ENCODE results near the gene PTPRM. TPM values are rescaled to one million over a fixed set of nuclear protein-coding genes. Genes with fewer than 3 reads are reported as not detected.

Gene PTPRM
- total and polyA plus RNA-seq, 2 experiments from 2014 or later, result 1.6 to 5.3 TPM

GRCh38 chr18:7596147-7596546 is 29.0 kb downstream of the PTPRM start:
- H3K4me3 Mint-ChIP-seq, result no peak overlapping the region
- ATAC-seq, result no peak
- no peaks in the 10 kb centered on the region for H4K20me1 ChIP-seq (replicated peaks; ENCODE audit: insufficient read depth)
- peaks cover 28% of the 10 kb centered on the region for H3K4me1 Mint-ChIP-seq
- H3K9me2 ChIP-seq (ENCODE audit: insufficient read depth), result no peaks in the 10 kb centered on the region
- no peak overlapping the region for H3K4me3 ChIP-seq
- no peaks in the 10 kb centered on the region for H3K27me3 ChIP-seq (ENCODE audit: insufficient read depth)
- H3F3A ChIP-seq (replicated peaks; ENCODE audit: low read depth), result no peaks in the 10 kb centered on the region
- H3K27ac Mint-ChIP-seq, result no peak overlapping the region
- H3K36me3 ChIP-seq (ENCODE audit: insufficient read depth), result no peaks in the 10 kb centered on the region
- no peak for DNase-seq (ENCODE audit: low spot score)
- no peaks in the 10 kb centered on the region for H3K36me3 Mint-ChIP-seq (ENCODE audit: low read depth)
- H2AFZ ChIP-seq, result no peak overlapping the region
- no peak overlapping the region for H3K4me2 ChIP-seq
- TF ChIP-seq EZH2phosphoT487 (IDR thresholded peaks at IDR 0.05; ENCODE audit: unreplicated experiment), result no peak
- TF ChIP-seq, protein P1, sequence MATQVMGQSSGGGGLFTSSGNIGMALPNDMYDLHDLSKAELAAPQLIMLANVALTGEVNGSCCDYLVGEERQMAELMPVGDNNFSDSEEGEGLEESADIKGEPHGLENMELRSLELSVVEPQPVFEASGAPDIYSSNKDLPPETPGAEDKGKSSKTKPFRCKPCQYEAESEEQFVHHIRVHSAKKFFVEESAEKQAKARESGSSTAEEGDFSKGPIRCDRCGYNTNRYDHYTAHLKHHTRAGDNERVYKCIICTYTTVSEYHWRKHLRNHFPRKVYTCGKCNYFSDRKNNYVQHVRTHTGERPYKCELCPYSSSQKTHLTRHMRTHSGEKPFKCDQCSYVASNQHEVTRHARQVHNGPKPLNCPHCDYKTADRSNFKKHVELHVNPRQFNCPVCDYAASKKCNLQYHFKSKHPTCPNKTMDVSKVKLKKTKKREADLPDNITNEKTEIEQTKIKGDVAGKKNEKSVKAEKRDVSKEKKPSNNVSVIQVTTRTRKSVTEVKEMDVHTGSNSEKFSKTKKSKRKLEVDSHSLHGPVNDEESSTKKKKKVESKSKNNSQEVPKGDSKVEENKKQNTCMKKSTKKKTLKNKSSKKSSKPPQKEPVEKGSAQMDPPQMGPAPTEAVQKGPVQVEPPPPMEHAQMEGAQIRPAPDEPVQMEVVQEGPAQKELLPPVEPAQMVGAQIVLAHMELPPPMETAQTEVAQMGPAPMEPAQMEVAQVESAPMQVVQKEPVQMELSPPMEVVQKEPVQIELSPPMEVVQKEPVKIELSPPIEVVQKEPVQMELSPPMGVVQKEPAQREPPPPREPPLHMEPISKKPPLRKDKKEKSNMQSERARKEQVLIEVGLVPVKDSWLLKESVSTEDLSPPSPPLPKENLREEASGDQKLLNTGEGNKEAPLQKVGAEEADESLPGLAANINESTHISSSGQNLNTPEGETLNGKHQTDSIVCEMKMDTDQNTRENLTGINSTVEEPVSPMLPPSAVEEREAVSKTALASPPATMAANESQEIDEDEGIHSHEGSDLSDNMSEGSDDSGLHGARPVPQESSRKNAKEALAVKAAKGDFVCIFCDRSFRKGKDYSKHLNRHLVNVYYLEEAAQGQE (IDR thresholded peaks at IDR 0.05; ENCODE audit: unreplicated experiment), result no peak
- no peak for TF ChIP-seq STAT1 (IDR thresholded peaks at IDR 0.05; ENCODE audit: unreplicated experiment)
- TF ChIP-seq EZH2 (IDR thresholded peaks at IDR 0.05; ENCODE audit: low read depth, unreplicated experiment), result no peak
- TF ChIP-seq ZNF462 (CRISPR knock-in tag; IDR thresholded peaks at IDR 0.05), result no peak
- no peak for TF ChIP-seq JUNB (IDR thresholded peaks at IDR 0.05; ENCODE audit: unreplicated experiment)
- TF ChIP-seq ETS1 (IDR thresholded peaks at IDR 0.05), result no peak
- no peak for TF ChIP-seq NANOG (IDR thresholded peaks at IDR 0.05; ENCODE audit: borderline replicate concordance)
- no peak for TF ChIP-seq ZNF114 (CRISPR knock-in tag; IDR thresholded peaks at IDR 0.05)
- TF ChIP-seq, protein P2, sequence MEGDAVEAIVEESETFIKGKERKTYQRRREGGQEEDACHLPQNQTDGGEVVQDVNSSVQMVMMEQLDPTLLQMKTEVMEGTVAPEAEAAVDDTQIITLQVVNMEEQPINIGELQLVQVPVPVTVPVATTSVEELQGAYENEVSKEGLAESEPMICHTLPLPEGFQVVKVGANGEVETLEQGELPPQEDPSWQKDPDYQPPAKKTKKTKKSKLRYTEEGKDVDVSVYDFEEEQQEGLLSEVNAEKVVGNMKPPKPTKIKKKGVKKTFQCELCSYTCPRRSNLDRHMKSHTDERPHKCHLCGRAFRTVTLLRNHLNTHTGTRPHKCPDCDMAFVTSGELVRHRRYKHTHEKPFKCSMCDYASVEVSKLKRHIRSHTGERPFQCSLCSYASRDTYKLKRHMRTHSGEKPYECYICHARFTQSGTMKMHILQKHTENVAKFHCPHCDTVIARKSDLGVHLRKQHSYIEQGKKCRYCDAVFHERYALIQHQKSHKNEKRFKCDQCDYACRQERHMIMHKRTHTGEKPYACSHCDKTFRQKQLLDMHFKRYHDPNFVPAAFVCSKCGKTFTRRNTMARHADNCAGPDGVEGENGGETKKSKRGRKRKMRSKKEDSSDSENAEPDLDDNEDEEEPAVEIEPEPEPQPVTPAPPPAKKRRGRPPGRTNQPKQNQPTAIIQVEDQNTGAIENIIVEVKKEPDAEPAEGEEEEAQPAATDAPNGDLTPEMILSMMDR (conservative IDR thresholded peaks at IDR 0.05; ENCODE audit: low read depth in 2 of 2), result no peak
- TF ChIP-seq ZNF331 (CRISPR knock-in tag; IDR thresholded peaks at IDR 0.05; ENCODE audit: low read depth), result no peak
- no peak for TF ChIP-seq CREB1 (CRISPR knock-in tag; IDR thresholded peaks at IDR 0.05; ENCODE audit: low read depth)
- no peak for TF ChIP-seq POLR2AphosphoS5 (IDR thresholded peaks at IDR 0.05; ENCODE audit: low read depth)
- H3K4me1 ChIP-seq (ENCODE audit: insufficient read depth), result no peaks in the 10 kb centered on the region
- H3K9me3 Mint-ChIP-seq, result no peaks in the 10 kb centered on the region
- H3K27ac ChIP-seq (ENCODE audit: low read depth), result no peak overlapping the region
- peaks cover 3% of the 10 kb centered on the region for H3K27me3 Mint-ChIP-seq (ENCODE audit: insufficient read depth, low read depth, poor library complexity)
- H3K79me2 ChIP-seq (replicated peaks; ENCODE audit: insufficient read depth), result no peaks in the 10 kb centered on the region
